ENCODE data around the gene CYB5D1.
A peak's percentile ranks its signal among the peaks of the same experiment; 100 is the strongest.
"Not testable (repeated sequence)": the region's sequence is repeated elsewhere in the genome, so short reads cannot be mapped to it uniquely, and the experiment has no call there.

The CYB5D1 gene

DNA sequence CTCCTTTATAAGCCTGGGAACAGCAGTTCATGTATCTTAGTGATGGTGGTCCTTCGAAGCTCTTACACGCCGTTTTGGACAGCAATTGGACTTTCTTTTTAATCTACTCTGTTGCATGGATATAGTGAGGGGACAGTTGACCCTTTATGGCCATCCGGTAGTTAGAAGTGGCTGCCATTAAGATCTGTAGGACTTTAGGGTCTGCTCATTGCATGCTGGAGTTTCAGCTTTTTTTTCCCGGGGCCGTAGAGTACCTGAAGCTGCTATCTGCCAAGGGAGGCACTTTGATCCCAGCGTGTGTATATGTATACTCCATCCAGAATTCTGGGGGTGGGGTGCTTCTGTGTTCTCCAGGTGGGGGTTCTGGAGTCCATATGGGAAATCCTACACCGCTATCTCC is 1.2 kb downstream of the CYB5D1 start:
- DNase-seq, result no peak

GRCh38 chr17:7862692-7863437 is 5.1 kb downstream of the CYB5D1 start:
- no peak for DNase-seq

DNA sequence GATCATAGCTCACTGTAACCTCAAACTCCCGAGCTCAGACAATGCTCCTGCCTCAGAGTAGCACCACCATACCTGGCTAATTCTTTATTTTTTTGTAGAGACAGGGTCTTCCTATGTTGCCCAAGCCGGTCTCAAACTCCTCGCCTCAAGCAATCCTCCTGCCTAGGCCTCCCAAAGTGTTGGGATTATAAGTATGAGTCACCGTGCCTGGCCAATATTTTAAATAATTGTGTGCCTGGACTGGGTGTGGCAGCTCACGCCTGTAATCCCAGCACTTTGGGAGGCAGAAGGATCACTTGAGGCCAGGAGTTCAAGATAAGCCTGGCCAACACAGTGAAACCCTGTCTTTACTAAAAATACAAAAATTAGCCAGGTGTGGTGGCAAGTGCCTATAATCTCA is 6.6 kb downstream of the CYB5D1 start:
- not testable (repeated sequence) for DNase-seq

- no peak for DNase-seq
Observed at GRCh38 chr17:7864995-7865650, 7.3 kb downstream of the CYB5D1 start.

- DNase-seq, result no peak
Observed at GRCh38 chr17:7867881-7868329, 10.1 kb downstream of the CYB5D1 start.

- DNase-seq, result no peak
Observed at GRCh38 chr17:7873051-7873450, 15.2 kb downstream of the CYB5D1 start.

GRCh38 chr17:7875804-7876370 is 18.1 kb downstream of the CYB5D1 start:
- DNase-seq, result no peak

DNA sequence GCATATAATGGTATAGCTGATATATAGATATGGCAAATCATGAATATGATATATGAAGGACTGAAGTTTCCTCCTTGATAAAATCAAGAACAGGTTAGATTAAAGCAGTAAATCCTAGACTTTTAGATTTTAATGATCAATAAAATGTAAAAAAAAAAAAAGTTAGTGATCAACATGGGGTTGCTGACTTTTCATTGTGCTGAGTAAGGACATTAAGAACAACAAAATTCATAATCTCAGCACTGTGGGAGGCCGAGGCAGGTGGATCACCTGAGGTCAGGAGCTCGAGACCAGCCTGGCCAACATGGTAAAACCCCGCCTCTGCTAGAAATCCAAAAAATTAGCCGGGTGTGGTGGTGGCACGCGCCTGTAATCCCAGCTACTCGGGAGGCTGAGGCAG is 20.4 kb downstream of the CYB5D1 start:
- DNase-seq, result no peak

DNA sequence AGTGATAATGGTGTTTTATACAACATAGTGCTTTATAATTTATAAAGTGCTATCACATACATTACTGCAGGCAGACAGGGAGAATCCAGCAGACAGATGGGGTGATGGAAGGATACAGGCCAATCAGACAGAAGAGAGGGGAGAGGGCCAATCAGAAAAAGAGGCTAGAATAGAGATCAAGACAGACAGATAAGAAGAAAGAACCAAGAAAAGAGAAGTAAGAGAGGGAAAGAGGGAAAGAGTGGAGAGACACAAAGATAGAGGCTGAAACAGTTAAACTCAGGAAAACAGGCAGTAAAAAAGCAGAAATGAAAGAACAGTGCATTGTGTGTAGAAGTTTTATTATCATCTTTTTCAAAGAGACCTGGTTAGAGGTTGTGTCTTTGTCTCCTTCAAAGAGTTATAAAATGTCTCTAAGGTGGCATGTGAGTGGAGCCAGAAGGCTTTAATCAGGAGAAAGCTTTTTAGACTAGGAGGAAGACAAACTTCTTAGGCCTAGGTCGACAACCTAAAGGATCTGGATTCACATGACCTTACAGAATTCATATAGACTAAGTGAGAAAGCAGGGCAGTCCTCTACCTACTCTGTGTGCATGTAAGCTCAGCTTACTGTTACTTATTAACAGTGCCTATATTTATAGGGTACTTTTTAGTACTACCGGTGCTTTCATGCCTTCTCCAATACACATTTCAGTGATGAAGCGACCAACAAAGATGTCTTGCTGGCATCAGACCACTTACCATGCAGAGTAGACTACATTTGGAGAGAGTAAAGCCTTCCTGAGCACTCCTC is 22.5 kb downstream of the CYB5D1 start:
- DNase-seq, result no peak

DNA sequence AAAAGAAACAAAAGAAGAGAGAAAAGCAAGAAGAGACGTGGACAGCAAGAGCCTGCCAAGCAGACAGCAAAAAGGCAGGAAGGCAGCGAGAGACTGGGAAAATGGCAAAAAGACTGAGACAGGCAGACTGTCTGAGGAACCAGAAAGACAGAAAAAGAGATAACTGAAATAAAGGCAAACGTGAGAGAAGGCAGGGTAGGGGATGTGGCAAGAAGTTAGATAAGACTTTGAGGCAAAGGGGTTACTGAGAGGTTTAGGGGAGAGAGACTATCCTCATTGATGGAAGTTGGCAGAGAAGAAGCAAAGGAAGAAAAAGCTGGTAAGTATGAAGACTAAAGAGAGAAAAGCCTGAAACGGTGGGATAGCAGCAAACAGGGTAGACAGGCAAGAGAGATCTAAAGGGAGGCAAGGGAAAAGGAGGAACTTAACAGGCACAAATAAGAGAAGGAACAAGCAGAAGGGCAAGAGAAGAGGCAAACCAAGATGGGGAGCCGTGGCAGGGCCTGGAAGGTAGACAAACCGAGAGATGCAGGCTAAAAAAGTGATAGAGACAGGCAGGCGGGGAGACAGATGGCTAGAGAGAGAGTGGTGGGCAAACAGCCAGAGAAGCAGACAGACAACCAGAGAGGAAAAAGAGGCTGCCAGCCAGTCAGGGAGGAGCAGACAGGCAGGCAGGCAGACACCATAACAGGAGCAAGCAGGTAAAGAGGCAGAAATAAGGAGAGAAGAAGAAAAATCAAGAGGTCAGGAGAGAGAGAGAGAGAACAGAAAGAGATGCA is 23.7 kb downstream of the CYB5D1 start:
- DNase-seq, result no peak

DNA sequence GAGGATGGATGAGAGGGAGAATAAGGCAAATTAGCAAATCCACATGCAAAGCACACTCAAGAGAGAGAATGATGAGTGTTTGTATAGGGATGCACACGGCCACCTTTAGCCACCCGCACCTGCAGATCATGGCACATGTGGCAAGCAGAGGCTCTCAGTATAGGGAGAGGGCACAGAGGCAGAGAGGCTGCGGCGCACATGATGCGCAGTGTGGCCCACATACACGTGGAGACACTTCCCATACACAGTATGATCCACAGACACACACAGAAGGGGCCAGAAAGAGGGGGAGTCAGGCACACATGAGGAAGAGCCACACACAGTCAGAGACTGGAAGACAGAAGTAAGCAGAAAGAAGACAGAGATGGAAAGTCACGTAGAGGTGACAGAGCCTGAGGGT is 24.3 kb downstream of the CYB5D1 start:
- no peak for DNase-seq

DNA sequence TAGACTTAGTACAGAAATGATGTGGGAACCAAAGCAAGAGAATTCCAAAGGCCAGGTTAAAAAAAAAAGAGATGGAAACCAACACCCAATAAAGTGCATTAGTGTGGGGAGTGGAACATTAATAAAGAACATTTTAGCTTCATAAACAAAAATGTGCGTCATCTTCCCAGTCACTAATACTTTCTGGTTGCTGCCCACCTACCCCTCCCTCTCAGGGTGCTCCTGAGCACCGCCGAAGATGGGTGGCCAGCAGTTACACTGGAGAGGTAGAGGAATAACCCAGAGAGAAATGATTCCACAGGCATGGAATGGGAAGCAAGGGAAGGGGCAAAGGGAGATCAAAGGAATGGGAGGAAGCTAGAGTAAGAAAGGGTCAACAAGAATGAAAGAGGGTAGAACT is 24.8 kb downstream of the CYB5D1 start:
- no peak for DNase-seq

GRCh38 chr17:7883781-7884386 is 26.1 kb downstream of the CYB5D1 start:
- peak; percentile 42 for DNase-seq

DNA sequence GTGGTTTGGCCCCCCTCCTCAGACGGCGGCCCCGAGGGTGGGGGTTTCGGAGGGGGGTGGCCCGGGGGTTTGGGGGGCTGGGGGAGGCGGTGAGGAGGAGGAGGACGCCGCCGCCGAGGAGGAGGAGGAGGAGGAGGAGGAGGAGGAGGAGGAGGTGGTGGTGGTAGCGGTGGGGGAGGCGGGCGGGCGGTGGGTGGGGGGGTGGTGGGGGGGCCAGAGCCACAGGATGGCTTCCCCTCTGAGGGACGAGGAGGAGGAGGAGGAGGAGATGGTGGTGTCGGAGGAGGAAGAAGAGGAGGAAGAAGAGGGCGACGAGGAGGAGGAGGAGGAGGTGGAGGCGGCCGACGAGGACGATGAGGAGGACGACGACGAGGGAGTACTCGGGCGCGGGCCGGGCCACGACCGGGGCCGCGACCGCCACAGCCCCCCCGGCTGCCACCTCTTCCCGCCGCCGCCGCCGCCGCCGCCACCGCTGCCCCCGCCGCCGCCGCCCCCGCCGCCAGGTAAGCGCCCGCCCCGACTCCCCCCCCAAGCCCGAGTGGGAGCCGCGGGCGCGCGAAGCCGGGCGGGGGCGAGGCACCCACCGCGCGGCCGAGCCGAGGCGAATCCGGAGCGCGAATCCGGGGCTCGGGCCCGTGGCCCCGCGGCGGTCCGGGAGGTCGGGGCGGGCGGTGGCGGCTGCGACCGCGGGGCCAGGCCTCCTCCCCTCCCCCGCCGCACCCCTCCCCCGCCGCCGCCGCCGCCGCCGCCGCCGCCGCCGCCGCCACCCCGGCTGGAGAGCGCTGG is 27.0 kb downstream of the CYB5D1 start:
- peak; percentile 31 for DNase-seq

DNA sequence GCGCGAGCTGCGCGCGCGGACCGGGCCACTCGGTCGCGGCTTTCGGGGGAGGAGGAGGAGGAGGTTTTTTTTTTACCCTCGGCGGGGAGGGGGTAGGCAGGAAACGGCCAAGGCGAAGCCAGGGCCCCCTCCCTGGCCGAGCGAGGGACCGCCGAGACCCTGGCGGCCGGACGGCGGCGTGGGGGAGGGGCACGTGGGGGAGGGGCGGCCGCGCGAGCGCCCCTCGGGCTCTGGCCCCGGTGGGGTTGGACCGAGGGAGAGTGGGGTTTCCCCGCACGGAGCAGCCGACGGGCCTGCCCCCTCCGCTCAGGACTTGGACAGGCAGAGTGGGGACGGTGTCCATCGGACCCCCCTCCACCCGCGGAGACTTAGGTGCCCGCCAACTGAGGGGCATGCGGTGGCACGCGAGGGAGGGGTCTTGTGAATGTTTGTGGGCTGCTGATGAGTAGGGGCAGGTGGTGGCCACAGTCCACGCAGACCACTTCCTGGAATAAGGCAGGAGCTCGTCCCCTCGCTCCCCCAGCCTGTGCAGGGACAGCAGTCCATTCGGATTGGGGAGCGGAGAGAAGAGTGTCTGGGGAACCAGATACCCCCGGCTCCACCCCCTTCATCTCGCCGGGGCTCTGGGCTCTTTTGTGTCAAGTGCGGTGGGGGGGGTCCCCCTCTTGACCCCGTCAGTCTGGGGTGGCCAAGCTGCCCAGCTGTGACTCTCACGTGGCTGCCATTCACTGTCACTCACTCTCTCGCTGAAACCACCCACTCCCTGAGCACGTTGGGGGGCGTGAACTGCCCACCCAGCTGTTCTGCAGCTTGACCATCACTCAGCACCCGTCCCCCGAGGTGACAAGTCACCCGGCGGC is 27.8 kb downstream of the CYB5D1 start:
- DNase-seq, result peak; percentile 38

- DNase-seq, result peak; percentile 71
Observed at GRCh38 chr17:7886227-7887037, 28.6 kb downstream of the CYB5D1 start.

DNA sequence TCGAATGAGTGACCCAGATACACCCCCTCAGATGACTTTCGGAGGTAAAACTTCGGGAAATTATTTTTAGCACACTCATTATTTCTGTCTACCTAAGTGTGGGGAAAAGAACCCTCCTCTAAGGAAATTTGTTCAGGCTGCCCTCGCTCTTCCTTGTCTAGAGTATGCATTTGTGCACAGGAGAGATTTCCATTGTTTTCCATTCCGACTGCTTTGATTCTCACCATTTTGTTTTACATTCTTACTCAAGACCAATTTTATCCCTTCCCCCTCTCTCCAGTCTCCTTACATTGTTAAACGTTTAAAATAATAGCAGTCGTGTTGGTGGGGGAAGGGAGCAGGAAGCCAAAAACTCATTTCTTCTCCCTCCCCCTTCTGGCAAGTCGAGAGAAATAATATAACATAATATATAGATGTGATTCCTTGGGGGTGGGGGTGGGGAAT is 29.3 kb downstream of the CYB5D1 start:
- no peak for DNase-seq

DNA sequence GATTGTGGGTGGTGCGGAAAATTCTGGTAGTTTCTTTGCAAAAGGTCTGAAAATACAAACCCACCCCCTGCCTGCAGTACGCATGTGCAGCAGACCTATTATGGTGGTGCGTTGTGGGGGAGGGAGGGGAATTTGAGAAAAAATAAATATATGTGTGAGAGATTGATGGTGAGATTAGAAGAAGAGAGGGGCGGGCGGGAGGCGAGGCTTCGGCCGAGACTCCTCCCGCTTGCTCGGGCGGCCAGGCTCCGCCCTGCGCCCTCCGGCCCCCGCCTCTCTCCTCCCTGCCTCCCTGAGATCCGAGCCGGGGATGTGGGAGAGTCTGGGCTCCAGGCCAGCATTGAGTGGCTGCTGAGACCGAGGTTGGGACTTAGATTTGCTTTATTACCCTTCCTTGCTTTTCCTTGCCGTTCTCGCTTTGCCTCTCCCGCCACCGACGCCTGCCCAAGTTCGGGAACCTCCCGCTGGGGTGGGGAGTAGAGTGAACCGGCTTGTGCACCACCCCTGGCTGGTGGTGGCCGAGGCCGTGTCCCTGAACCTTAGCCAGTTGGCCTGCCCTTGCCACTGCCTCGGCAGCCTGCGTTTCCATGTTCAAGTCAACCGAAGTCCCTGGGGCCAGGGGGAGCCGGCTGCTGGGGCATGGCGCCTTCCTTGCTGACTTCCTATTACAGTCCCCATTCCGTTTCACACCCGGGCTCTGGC is 29.8 kb downstream of the CYB5D1 start:
- peak; percentile 91 for DNase-seq
